ENCODE measurements around the gene USP48. TPM values are rescaled to one million over a fixed set of nuclear protein-coding genes. Genes with fewer than 3 reads are reported as not detected.

Gene USP48
- total and polyA plus RNA-seq, 2 of the 13 experiments (the other 11 are each of a cell fraction or from before 2014, with no cell fraction given): 30.4 to 30.7 TPM

DNA sequence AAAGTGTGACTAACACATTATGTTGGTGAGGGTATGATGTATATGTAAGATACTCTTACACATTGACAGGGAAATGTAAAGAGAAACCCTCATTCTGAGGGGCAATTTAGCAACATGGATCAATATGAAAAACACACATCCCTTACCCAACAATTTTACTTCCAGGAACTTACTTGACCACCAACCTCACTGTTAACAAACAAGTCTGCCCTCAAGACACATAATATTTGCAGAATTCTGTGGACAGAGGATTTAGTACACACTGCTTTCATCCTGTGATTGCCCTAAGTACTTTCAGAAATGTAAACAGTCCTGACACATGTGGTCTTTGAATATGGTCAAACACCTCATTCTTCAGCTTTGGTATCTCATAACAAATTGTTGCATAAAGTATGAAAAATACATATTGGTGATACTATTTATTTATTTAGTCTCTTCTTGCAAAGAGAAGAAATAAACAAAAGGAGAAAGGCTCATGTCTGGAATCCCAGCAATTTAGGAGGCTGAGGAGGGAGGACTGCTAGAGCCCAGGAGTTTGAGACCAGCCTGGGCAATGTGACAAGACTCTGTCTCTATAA lies 6.9 kb downstream of the USP48 start (continued):
- TF ChIP-seq ZNF552 (CRISPR knock-in tag; IDR thresholded peaks at IDR 0.05; ENCODE audit: borderline replicate concordance): no peak
- peak in 1 of 2 experiments; percentile 84; a peak in 2 of 4 replicates for TF ChIP-seq EP300 (IDR thresholded peaks at IDR 0.05; ENCODE audit: low read depth in 2 of 2, low read length in 2 of 2)
- peak; percentile 89; the same call in 1 of the 2 replicates for TF ChIP-seq EP300 (CRISPR knock-in tag; IDR thresholded peaks at IDR 0.05; ENCODE audit: borderline replicate concordance)
- TF ChIP-seq ZNF432 (CRISPR knock-in tag; IDR thresholded peaks at IDR 0.05; ENCODE audit: borderline replicate concordance): no peak
- no peak for TF ChIP-seq PRPF4 (IDR thresholded peaks at IDR 0.05; ENCODE audit: low read depth, low read length, poor library complexity, severe bottlenecking)
- TF ChIP-seq, protein P1, sequence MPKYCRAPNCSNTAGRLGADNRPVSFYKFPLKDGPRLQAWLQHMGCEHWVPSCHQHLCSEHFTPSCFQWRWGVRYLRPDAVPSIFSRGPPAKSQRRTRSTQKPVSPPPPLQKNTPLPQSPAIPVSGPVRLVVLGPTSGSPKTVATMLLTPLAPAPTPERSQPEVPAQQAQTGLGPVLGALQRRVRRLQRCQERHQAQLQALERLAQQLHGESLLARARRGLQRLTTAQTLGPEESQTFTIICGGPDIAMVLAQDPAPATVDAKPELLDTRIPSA (CRISPR knock-in tag; IDR thresholded peaks at IDR 0.05; ENCODE audit: borderline replicate concordance): no peak
- TF ChIP-seq BRCA1 (CRISPR knock-in tag; IDR thresholded peaks at IDR 0.05): no peak
- TF ChIP-seq NR2F1 (CRISPR knock-in tag; IDR thresholded peaks at IDR 0.05): peak; percentile 74 to 76
- peak; percentile 95 for TF ChIP-seq FOXJ3 (CRISPR knock-in tag; IDR thresholded peaks at IDR 0.05; ENCODE audit: borderline replicate concordance)
- no peak for TF ChIP-seq ZBTB10 (CRISPR knock-in tag; IDR thresholded peaks at IDR 0.05; ENCODE audit: borderline replicate concordance)
- no peak for TF ChIP-seq HIVEP1 (CRISPR knock-in tag; IDR thresholded peaks at IDR 0.05)
- no peak for TF ChIP-seq SP4 (CRISPR knock-in tag; IDR thresholded peaks at IDR 0.05)
- TF ChIP-seq ZC3H4 (CRISPR knock-in tag; IDR thresholded peaks at IDR 0.05; ENCODE audit: borderline replicate concordance): no peak
- TF ChIP-seq, protein P2, sequence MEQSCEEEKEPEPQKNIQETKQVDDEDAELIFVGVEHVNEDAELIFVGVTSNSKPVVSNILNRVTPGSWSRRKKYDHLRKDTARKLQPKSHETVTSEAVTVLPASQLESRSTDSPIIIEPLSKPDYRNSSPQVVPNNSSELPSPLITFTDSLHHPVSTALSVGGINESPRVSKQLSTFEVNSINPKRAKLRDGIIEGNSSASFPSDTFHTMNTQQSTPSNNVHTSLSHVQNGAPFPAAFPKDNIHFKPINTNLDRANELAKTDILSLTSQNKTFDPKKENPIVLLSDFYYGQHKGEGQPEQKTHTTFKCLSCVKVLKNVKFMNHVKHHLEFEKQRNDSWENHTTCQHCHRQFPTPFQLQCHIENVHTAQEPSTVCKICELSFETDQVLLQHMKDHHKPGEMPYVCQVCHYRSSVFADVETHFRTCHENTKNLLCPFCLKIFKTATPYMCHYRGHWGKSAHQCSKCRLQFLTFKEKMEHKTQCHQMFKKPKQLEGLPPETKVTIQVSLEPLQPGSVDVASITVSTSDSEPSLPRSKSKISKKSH (CRISPR knock-in tag; IDR thresholded peaks at IDR 0.05; ENCODE audit: borderline replicate concordance): no peak
- TF ChIP-seq CEBPG (CRISPR knock-in tag; IDR thresholded peaks at IDR 0.05): peak; percentile 86
- no peak; the same call in 1 of the 2 replicates for TF ChIP-seq ZNF652 (CRISPR knock-in tag; IDR thresholded peaks at IDR 0.05; ENCODE audit: borderline replicate concordance, low read depth)
- no peak for TF ChIP-seq STAT5B (CRISPR knock-in tag; IDR thresholded peaks at IDR 0.05)
- TF ChIP-seq SYNCRIP (IDR thresholded peaks at IDR 0.05; ENCODE audit: insufficient read depth, low read depth, low read length): no peak
- TF ChIP-seq HNRNPUL1 (IDR thresholded peaks at IDR 0.05; ENCODE audit: low read depth, low read length): no peak
- no peak for TF ChIP-seq ZSCAN12 (CRISPR knock-in tag; IDR thresholded peaks at IDR 0.05)
- no peak for TF ChIP-seq MYNN (CRISPR knock-in tag; IDR thresholded peaks at IDR 0.05; ENCODE audit: low read depth)
- no peak for TF ChIP-seq SPEN (CRISPR knock-in tag; IDR thresholded peaks at IDR 0.05; ENCODE audit: low read depth)
- TF ChIP-seq KAT7 (CRISPR knock-in tag; IDR thresholded peaks at IDR 0.05; ENCODE audit: borderline replicate concordance): 0 out of 2 replicates have a peak, but pooled peaks have one; percentile 64
- TF ChIP-seq SP2 (CRISPR knock-in tag; IDR thresholded peaks at IDR 0.05): no peak
